DND-41 (cell line): ENCODE data around the gene KCNK17.

Experiments used
- ATAC-seq: fragments of 200-7000 bp; cut with Tn5 transposase; 3 replicates; pipeline ENCODE4 v1.9.1; 2021; ENCODE audit warnings: low read depth; ENCODE audit not compliant: insufficient read depth
- DNase-seq: peaks from one replicate; pipeline ENCODE4 v3.0.0-alpha.2; 2020
- H2AFZ ChIP-seq: 2 replicates; pipeline ENCODE4 v1.6.0; 2012; ENCODE audit warnings: low read depth, low read length
- H3K27ac ChIP-seq: 2 replicates; pipeline ENCODE4 v1.5.1; 2012; ENCODE audit warnings: low read length, inconsistent platforms
- H3K27me3 ChIP-seq: fragments of 200-600 bp; sonication (generic); 2 replicates; pipeline ENCODE4 v1.6.0; 2012; ENCODE audit warnings: low read length, mild to moderate bottlenecking, inconsistent platforms; ENCODE audit not compliant: insufficient read depth, poor library complexity
- H3K36me3 ChIP-seq: 2 replicates; pipeline ENCODE4 v1.5.1; 2012; ENCODE audit warnings: low read length, inconsistent platforms; ENCODE audit not compliant: insufficient read depth
- H3K4me1 ChIP-seq: 2 replicates; pipeline ENCODE4 v1.5.1; 2012; ENCODE audit warnings: mild to moderate bottlenecking, low read length; ENCODE audit not compliant: insufficient read depth
- H3K4me2 ChIP-seq: 2 replicates; pipeline ENCODE4 v1.6.0; 2012; ENCODE audit warnings: mild to moderate bottlenecking, moderate library complexity, low read length, inconsistent platforms; ENCODE audit not compliant: insufficient read depth
- H3K4me3 ChIP-seq, 2 experiments: fragments of 200-600 bp in 1 of 2; shearing (Covaris generic) in 1 of 2; 2 replicates each; pipeline ENCODE4 v1.5.1; 2012 to 2016; ENCODE audit warnings: inconsistent platforms in 2 of 2, low read length in 2 of 2, mild to moderate bottlenecking in 2 of 2, low read depth in 1 of 2, moderate library complexity in 1 of 2
- H3K79me2 ChIP-seq: 2 replicates; pipeline ENCODE4 v1.6.0; 2012; ENCODE audit warnings: low read length, inconsistent platforms; ENCODE audit not compliant: insufficient read depth
- H3K9ac ChIP-seq: 2 replicates; pipeline ENCODE4 v1.6.0; 2012; ENCODE audit warnings: low read depth, mild to moderate bottlenecking, inconsistent platforms, low read length, moderate library complexity
- H3K9me3 ChIP-seq: 2 replicates; pipeline ENCODE4 v1.5.1; 2012; ENCODE audit warnings: low read length, moderate library complexity, mild to moderate bottlenecking, inconsistent platforms; ENCODE audit not compliant: insufficient read depth, severe bottlenecking
- H4K20me1 ChIP-seq: 2 replicates; pipeline ENCODE4 v1.6.0; 2012; ENCODE audit warnings: low read length; ENCODE audit not compliant: insufficient read depth
- EZH2 ChIP-seq: IDR thresholded peaks from 3 replicates; pipeline ENCODE4 v1.6.1; 2012; ENCODE audit warnings: borderline replicate concordance, low read depth, mild to moderate bottlenecking, moderate library complexity, low read length, inconsistent platforms; ENCODE audit not compliant: severe bottlenecking
- TF ChIP-seq, protein P1 (sequence below): IDR thresholded peaks from 2 replicates; pipeline ENCODE4 v1.5.1; 2012; ENCODE audit warnings: borderline replicate concordance, low read length, moderate library complexity, mild to moderate bottlenecking; ENCODE audit not compliant: poor library complexity, severe bottlenecking; ENCODE audit errors: extremely low read depth

The KCNK17 gene

DNA sequence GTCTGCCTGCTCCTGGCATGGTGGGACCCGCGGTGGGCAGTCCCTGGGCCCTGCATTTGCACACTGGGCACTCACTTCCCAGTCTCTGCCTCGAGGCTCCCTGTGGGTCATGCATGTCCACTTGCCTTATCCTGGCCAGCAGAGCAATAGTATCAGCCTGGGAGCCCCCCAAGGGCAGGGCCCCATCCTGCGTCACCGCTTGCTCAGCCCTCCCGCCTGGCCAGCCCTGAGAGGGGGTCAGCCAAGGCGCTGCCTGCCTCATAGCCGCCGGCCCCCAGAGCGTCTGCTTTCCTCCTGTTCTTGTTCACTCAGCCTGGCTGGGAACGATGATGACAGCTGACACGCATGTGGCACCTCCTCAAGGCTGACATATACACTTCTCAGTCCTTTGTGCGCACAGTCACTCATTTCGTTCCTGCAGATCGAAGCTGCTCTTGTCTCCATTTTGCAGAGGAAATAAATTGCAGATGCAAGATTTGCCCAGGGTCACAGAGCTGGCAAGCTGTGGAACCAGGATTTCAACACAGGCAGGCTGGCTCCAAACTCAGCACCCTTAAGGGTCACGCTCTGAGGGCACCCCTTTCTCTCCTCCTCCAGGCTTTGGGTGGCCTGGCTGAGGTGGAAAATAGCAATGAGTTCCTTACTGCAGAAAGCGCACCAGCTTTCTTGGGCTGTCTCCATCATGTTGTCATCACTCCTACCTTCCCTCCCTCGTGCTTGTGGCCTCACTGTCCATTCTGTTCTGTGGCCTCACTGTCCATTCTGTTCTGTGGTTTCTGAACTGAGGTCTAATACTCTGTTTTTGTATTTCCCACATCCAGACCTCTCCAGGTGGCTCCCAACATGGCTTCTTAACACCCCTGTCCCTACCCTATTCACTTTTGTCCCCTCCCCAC is 17.2 kb downstream of the KCNK17 start:
- Histone ChIP-seq H4K20me1 (no peaks in the 10 kb centered on the region), H3K36me3 (no peaks in the 10 kb centered on the region), H3K9me3 (no peaks in the 10 kb centered on the region), H3K4me1 (no peaks in the 10 kb centered on the region), H3K4me3 (no peak overlapping the region), H3K9ac (no peak overlapping the region), H3K27me3 (peaks cover 8% of the 10 kb centered on the region), H3K79me2 (no peaks in the 10 kb centered on the region), H3K4me2 (no peak overlapping the region), H3K27ac (no peak overlapping the region), H2AFZ (no peak overlapping the region)
- DNase-seq (no peak), ATAC-seq (no peak)
- TF ChIP-seq EZH2 = no peak
- TF ChIP-seq, protein P1, sequence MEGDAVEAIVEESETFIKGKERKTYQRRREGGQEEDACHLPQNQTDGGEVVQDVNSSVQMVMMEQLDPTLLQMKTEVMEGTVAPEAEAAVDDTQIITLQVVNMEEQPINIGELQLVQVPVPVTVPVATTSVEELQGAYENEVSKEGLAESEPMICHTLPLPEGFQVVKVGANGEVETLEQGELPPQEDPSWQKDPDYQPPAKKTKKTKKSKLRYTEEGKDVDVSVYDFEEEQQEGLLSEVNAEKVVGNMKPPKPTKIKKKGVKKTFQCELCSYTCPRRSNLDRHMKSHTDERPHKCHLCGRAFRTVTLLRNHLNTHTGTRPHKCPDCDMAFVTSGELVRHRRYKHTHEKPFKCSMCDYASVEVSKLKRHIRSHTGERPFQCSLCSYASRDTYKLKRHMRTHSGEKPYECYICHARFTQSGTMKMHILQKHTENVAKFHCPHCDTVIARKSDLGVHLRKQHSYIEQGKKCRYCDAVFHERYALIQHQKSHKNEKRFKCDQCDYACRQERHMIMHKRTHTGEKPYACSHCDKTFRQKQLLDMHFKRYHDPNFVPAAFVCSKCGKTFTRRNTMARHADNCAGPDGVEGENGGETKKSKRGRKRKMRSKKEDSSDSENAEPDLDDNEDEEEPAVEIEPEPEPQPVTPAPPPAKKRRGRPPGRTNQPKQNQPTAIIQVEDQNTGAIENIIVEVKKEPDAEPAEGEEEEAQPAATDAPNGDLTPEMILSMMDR = no peak

DNA sequence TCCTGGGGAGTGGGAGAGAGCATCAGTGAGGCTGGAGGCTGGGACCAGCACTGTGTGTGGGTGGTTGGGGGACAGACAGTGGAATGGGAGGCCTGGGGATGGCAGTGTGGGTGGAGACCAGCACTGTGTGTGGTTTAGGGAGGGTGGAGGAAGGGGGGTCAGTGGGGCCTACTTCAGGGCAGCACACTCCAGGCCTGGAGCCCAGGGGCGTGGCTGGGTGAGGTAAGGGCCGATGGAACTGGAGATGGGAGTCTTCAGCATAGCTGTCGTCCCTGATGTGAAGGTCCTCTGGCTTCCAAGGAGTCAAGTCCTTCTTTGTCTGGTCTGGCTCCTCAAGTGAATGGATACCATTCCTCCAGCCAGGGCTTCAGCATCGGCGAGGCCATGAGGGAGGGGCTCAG is 18.6 kb downstream of the KCNK17 start:
- no peak for TF ChIP-seq EZH2
- TF ChIP-seq, protein P1 = no peak
- no peak overlapping the region for H3K9ac ChIP-seq
- no peak for ATAC-seq

DNA sequence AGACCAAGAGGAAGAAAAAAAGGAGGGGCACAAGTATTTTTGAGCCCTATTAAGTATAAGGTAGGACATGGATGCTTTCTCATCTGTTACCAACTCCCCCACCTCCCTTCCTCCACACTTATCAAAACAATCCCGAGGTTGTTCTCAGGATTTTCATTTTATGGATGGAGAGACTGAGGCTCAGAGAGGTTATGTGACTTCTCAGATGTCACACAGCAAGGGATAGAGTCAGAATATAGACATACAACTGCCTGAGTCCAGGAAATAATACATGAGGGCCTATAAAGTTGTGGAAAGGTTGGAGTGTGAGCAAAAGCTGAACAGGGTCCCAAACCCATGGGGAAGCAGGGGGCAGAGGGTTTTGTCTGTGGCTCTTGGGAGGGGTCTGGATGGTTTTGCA is 19.3 kb downstream of the KCNK17 start:
- H4K20me1 ChIP-seq = no peaks in the 10 kb centered on the region
- DNase-seq (no peak), ATAC-seq (no peak)
- H3K4me1 ChIP-seq = no peaks in the 10 kb centered on the region
- H3K4me3 ChIP-seq = no peak overlapping the region
- no peak overlapping the region for H2AFZ ChIP-seq
- no peak overlapping the region for H3K4me2 ChIP-seq
- H3K79me2 ChIP-seq = no peaks in the 10 kb centered on the region
- no peak overlapping the region for H3K27ac ChIP-seq
- H3K9ac ChIP-seq = no peak overlapping the region
- TF ChIP-seq, protein P1 = no peak
- no peak for TF ChIP-seq EZH2
- no peaks in the 10 kb centered on the region for H3K9me3 ChIP-seq
- no peaks in the 10 kb centered on the region for H3K36me3 ChIP-seq
- peaks cover 8% of the 10 kb centered on the region for H3K27me3 ChIP-seq

More for the DNA sequence above, 18.6 kb downstream of the KCNK17 start:
- Histone ChIP-seq H3K4me3 (no peak overlapping the region), H3K36me3 (no peaks in the 10 kb centered on the region), H3K4me2 (no peak overlapping the region), H3K9me3 (no peaks in the 10 kb centered on the region), H4K20me1 (no peaks in the 10 kb centered on the region), H3K27ac (no peak overlapping the region), H3K79me2 (no peaks in the 10 kb centered on the region), H2AFZ (no peak overlapping the region), H3K27me3 (peaks cover 8% of the 10 kb centered on the region), H3K4me1 (no peaks in the 10 kb centered on the region)
- no peak for DNase-seq
